ENCODE data around the gene REL.

Gene REL

DNA sequence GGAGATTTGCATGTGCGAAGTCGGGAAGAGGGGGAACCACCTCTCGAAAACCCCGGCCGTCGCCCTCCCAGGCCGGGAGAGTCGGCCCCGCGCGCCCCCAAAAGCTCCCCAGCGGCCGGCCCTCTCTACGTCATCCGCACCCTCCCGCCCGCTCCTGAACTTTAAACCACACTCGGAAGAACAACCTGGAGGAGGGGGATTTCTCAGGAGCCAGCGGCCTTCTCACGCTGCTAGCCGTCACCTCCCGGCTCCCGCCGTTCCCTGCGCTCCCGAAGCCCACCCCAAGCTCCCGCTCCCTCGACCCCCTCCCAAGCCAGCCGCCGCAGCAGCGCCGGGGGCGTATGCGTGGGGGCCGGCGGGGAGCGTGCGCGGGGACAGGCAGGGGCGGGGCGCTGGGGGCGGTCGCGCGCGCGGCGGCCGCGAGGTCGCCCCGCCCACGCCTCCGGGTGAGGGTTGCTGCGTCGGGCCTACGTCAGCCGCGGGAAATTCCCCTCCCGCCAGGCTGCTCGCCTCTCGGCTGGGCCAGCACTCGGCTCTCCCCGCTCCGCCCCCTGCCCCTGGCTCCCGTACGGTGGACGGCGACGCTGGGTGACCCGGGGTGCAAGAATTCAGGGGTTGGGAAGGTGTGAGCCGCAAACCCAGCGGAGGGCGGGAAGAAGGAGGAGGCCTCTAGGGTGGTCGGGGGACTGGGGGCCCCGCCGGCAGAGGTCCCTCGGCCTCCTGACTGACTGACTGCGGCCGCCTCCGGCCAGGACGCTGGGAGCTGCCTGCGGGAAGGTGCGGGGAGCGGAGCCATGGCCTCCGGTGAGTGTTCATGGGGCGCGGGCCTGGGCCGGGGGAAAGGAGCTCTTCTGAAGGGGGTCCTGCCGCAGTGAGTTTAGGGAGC is at the start of gene REL:
TSS of gene REL (plus strand) at position 528 of the 886 bp plus-strand sequence. CDS start at position 795, 267 bp downstream.
- peak within 1 kb of the TSS; percentile 81 to 96 for H3K4me3 ChIP-seq
- peak within 1 kb of the TSS; percentile 79 to 95 for H3K27ac ChIP-seq
- peak; percentile 84 to 94 for DNase-seq
- H3K9me3 ChIP-seq = no peaks in the 10 kb centered on the region
- H3K36me3 ChIP-seq = no peaks in the 10 kb centered on the region
- H3K4me1 ChIP-seq = peaks cover 0 to 20% (median 9%) of the 10 kb centered on the region in 4 donors
- TF ChIP-seq, protein P1, sequence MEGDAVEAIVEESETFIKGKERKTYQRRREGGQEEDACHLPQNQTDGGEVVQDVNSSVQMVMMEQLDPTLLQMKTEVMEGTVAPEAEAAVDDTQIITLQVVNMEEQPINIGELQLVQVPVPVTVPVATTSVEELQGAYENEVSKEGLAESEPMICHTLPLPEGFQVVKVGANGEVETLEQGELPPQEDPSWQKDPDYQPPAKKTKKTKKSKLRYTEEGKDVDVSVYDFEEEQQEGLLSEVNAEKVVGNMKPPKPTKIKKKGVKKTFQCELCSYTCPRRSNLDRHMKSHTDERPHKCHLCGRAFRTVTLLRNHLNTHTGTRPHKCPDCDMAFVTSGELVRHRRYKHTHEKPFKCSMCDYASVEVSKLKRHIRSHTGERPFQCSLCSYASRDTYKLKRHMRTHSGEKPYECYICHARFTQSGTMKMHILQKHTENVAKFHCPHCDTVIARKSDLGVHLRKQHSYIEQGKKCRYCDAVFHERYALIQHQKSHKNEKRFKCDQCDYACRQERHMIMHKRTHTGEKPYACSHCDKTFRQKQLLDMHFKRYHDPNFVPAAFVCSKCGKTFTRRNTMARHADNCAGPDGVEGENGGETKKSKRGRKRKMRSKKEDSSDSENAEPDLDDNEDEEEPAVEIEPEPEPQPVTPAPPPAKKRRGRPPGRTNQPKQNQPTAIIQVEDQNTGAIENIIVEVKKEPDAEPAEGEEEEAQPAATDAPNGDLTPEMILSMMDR (IDR thresholded peaks at IDR 0.05) = no peak
- H3K27me3 ChIP-seq = no peaks in the 10 kb centered on the region
- intact Hi-C loops (cut with DNase I; ENCODE audit: low total_unique reads) = loop anchor here (5.0 kb wide), 1 partner anchor 124 kb away; the partner anchor contains the start of gene PAPOLG

- H3K4me3 ChIP-seq = no peak overlapping the region
These were observed 49.5 kb upstream of the REL start for GRCh38 chr2:60831921-60832320.

GRCh38 chr2:60832621-60833020 is 48.8 kb upstream of the REL start:
- TF ChIP-seq, protein P1 (IDR thresholded peaks at IDR 0.05) = no peak
- H3K27ac ChIP-seq = no peak overlapping the region
- no peak overlapping the region for H3K4me3 ChIP-seq
- peaks cover 0 to 8% of the 10 kb centered on the region in 2 donors for H3K27me3 ChIP-seq
- no peak for DNase-seq
- no peaks in the 10 kb centered on the region for H3K36me3 ChIP-seq
- intact Hi-C loops (cut with DNase I; ENCODE audit: low total_unique reads) = no loop called here
- H3K4me1 ChIP-seq = no peaks in the 10 kb centered on the region
- no peaks in the 10 kb centered on the region for H3K9me3 ChIP-seq

More at GRCh38 chr2:60831921-60832320, 49.5 kb upstream of the REL start:
- no peaks in the 10 kb centered on the region for H3K36me3 ChIP-seq
- TF ChIP-seq, protein P1 (IDR thresholded peaks at IDR 0.05) = no peak
- intact Hi-C loops (cut with DNase I; ENCODE audit: low total_unique reads) = no loop called here
- no peak overlapping the region for H3K27ac ChIP-seq
- H3K27me3 ChIP-seq = peaks cover 0 to 8% of the 10 kb centered on the region in 2 donors
- DNase-seq = no peak
- H3K4me1 ChIP-seq = no peaks in the 10 kb centered on the region
- H3K9me3 ChIP-seq = no peaks in the 10 kb centered on the region

- no peaks in the 10 kb centered on the region for H3K9me3 ChIP-seq
- intact Hi-C loops (cut with DNase I; ENCODE audit: low total_unique reads) = no loop called here
- no peak overlapping the region for H3K4me3 ChIP-seq
- no peak overlapping the region for H3K27ac ChIP-seq
- TF ChIP-seq, protein P1 (IDR thresholded peaks at IDR 0.05) = no peak
- DNase-seq = no peak
- peaks cover 0 to 8% of the 10 kb centered on the region in 2 donors for H3K27me3 ChIP-seq
- no peaks in the 10 kb centered on the region for H3K36me3 ChIP-seq
- H3K4me1 ChIP-seq = no peaks in the 10 kb centered on the region
These were observed 47.1 kb upstream of the REL start for GRCh38 chr2:60834270-60834717.

DNA sequence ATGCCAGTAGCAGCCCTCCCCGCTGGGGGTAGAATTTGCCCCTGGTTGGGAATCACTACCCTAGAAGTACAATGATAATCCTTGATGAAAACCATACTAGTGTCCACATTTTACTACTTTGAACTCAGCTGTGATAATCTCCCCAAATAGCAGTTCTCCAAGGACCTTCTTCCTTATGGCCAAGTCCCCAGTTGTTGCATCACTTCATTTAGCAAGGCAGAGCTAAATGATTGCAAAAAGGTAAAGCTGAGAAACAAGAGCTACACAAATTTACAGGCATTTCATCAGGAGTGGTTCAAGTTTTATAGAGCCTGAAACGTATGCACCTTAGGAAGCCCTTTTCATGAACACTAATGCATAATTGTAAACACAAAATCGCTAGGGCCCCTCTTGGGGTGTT is 44.9 kb upstream of the REL start:
- intact Hi-C loops (cut with DNase I; ENCODE audit: low total_unique reads) = no loop called here
- Histone ChIP-seq H3K9me3 (no peaks in the 10 kb centered on the region), H3K27me3 (peaks cover 0 to 4% of the 10 kb centered on the region in 2 donors), H3K4me1 (no peaks in the 10 kb centered on the region), H3K27ac (no peak overlapping the region), H3K4me3 (no peak overlapping the region), H3K36me3 (no peaks in the 10 kb centered on the region)
- no peak for DNase-seq
- TF ChIP-seq, protein P1 (IDR thresholded peaks at IDR 0.05) = no peak
